GM19395 (cell line): ENCODE data around the gene REL.
A peak's percentile ranks its signal among the peaks of the same experiment; 100 is the strongest.
"Not testable (repeated sequence)": the region's sequence is repeated elsewhere in the genome, so short reads cannot be mapped to it uniquely, and the experiment has no call there.

Experiments used
- ATAC-seq: cut with Tn5 transposase; IDR thresholded peaks from one replicate; pipeline ENCODE4 v1.9.1; 2021; ENCODE audit warnings: mild to moderate bottlenecking, moderate library complexity; ENCODE audit not compliant: unreplicated experiment

REL gene

DNA sequence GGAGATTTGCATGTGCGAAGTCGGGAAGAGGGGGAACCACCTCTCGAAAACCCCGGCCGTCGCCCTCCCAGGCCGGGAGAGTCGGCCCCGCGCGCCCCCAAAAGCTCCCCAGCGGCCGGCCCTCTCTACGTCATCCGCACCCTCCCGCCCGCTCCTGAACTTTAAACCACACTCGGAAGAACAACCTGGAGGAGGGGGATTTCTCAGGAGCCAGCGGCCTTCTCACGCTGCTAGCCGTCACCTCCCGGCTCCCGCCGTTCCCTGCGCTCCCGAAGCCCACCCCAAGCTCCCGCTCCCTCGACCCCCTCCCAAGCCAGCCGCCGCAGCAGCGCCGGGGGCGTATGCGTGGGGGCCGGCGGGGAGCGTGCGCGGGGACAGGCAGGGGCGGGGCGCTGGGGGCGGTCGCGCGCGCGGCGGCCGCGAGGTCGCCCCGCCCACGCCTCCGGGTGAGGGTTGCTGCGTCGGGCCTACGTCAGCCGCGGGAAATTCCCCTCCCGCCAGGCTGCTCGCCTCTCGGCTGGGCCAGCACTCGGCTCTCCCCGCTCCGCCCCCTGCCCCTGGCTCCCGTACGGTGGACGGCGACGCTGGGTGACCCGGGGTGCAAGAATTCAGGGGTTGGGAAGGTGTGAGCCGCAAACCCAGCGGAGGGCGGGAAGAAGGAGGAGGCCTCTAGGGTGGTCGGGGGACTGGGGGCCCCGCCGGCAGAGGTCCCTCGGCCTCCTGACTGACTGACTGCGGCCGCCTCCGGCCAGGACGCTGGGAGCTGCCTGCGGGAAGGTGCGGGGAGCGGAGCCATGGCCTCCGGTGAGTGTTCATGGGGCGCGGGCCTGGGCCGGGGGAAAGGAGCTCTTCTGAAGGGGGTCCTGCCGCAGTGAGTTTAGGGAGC, at the start of gene REL:
REL (plus strand) TSS at position 528 of the 886 bp plus-strand sequence; CDS start at position 795, 267 bp downstream.
- peak; percentile 79 for ATAC-seq

DNA sequence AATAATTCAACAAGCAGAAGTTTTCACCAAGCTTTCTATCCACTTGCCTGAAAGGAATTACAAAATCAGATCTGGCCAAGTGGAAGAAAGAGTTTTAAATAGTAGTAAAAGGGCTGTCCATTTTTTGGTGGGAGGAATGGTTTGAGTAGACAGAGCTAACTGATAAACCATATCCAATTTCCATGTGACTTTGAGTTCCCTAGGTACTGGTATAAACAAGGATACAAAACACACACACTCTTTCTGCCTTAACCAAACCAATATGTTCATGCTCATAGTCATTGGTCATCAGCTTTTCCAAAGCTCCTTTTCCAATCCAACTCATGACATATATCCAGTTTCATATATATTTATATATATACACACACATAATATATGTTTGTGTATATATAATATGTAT, 49.5 kb upstream of the REL start:
- ATAC-seq: no peak

DNA sequence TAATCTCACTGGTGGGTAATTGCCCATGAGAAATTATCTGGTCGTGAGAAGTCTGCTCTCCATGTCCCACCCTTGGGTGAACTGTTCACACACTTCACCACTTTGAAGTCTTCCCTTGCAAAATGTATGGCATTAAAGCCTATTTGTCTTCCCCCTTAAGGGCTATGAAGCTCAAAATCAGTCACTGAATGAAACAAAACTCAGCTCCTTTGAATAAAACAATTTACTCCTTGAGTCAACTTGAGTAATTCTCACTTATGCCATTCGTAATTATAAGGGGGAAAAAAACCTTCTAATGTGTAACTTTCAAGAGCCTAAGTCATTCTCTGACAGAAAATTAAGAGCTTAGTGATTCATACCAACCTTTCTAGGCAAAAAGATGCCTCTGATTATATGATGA, 48.8 kb upstream of the REL start:
- ATAC-seq: no peak

DNA sequence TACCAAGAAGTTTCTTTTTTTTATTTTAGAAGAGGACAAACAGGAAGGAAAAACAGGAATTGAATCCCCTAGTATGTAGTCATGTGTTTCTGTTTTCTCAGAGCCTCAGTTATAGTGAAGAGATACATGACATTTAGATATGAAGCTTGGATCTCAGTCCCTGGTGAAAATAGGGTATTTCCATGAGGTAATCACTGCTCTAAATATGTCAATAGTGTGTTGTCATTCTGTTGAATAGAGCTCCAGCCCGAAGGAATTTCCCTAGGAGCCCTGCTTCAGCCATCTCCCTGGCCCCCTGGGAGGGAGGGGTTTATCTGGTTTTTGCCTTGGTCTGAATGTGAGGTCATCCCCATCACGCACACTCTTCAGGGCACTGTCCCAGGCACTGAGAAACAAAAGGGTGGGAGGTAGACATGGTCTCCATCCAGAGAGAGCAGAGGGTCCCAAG, 47.1 kb upstream of the REL start:
- ATAC-seq: no peak

DNA sequence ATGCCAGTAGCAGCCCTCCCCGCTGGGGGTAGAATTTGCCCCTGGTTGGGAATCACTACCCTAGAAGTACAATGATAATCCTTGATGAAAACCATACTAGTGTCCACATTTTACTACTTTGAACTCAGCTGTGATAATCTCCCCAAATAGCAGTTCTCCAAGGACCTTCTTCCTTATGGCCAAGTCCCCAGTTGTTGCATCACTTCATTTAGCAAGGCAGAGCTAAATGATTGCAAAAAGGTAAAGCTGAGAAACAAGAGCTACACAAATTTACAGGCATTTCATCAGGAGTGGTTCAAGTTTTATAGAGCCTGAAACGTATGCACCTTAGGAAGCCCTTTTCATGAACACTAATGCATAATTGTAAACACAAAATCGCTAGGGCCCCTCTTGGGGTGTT, 44.9 kb upstream of the REL start:
- no peak for ATAC-seq

DNA sequence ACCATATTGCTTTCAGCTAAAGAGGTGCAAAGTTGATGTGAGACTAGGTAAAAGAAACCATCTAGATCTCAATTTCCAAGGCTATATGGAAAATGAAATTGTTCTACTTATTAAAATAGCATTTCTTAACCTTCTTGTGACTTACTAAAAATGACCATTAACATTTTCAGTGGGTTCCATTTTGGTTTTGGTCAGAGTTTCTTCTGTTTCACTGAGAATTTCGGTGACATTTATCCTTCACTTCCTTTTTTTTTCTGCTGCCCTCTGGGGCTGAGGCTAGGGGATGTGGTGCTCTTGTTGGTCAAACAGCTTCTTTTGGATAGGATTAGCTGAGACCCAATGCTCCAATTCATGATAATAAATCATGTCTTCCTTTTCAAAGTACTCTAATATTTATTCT, 44.3 kb upstream of the REL start:
- ATAC-seq: peak; percentile 21

DNA sequence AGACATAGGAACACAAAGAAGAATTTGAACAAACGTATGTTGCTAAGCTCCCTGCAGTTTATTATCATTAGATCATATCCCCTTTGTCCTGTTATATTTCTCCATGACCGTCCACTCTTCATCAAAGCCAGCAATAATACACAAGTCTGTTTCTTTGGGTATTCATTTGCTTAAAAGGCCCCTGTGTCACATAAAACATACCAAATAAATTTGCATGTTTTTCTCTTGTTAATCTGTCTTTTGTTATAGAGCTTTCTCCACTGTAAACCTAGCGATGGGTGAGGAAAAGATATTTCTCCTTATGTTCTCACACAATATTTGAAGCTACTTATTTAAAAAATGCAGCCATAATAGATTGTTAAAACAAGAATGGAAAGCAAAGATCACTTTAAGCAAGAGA, 42.9 kb upstream of the REL start:
- no peak for ATAC-seq

DNA sequence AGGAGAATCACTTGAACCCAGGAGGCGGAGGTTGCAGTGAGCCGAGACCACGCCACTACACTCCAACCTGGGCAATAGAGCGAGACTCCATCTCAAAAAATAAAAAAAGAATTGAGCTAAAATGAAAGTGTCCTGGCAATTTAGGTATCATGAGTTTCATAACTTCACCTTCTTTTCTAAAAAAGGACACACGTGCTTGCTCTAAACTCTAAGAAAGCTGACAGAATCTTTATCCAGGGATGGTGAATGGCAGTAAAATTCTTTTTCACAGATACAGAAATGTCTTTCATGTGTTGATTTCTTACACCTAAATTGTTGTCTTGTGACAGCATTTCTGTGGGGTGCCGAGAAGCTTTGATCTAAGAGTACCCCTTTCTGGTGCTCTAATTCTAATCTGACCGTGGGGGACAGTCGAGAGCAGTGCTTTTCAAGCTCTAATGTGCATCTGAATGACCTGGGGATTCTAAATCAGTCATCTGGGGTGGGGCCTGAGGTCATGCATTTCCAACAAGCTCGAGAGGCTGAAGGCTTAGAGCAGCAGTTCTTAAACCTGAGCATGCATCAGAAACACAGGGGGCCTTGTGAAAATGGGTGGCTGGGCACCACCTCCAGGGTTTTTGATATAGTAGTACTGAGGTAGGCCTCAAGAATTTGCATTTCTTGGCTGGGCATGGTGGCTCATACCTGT, 42.1 kb upstream of the REL start:
- ATAC-seq: peak; percentile 61

DNA sequence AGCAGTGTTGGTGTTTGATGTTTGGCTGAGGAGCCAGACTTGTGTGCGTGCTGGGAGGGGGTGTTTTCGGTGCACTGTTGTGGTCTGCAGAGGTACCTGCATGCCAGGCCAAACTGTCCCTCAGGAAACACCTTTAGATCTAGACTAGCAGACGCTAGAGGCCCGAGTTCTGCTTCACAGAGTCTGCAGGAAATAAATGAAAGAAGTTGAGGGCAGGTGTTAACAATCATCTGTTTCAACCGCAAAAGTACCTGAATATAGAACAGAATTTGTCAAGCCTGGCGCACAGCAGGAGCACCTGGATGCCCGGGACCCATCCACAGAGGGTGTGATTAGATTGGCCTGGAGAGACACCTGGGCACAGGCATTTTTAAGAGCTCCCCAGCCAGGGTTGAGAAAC, 40.5 kb upstream of the REL start:
- ATAC-seq: peak; percentile 54

DNA sequence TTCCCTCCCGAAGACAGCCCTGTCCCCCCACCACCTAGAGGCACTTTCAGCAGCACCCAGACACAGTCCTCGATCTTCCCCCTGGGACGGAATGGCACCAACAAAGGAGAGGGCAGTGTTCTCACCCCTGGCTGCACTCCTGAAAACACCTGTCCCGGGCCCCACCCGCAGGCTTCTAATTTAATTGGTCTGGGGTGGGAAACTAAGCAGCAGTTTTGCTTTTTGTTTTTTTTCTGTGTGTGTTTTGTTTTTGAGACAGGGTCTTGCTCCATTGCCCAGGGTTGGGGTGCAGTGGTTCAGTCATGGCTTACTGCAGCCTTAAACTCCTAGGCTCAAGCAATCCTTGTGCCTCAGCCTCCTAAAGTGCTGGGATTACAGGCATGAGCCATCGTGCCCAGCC, 38.4 kb upstream of the REL start:
- no peak for ATAC-seq

DNA sequence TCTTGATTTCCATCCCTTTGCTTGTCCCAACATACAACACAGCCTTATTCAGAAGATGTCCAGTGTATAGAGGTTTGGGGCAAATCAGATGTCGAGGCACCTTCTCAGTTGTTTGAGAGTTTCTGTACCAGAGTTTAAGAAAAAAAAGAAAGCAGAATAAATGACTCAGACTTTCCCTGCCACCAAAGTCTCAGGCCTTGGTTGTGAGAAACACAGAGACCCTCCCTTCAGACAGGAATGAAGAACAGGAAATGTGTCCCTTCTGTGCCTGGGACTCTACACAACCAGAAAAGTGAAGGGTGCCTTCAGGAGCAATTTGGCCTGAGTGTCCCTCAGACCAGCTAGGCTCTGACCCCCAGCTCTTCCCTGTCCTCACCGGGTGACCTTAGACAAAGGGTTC, 37.3 kb upstream of the REL start:
- ATAC-seq: no peak

DNA sequence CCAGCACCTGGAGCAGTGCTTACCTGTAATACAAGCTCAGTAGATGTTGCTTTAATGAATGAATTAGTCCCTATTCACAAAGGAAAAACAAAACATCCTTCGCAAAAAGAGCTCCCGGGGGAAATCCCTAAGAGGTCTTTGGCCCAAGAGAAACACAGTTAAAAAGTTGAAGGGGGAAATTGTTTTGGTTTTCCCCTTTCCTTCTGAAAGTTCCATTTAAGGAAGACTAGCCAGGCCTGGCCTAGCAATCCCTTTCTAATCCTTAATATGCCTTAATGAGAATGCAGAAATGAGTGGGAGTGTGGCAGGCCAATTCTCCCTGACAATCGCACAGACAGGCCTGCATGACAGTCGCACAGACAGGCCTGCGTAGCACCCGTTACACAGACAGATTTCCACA, 33.5 kb upstream of the REL start:
- ATAC-seq: no peak

DNA sequence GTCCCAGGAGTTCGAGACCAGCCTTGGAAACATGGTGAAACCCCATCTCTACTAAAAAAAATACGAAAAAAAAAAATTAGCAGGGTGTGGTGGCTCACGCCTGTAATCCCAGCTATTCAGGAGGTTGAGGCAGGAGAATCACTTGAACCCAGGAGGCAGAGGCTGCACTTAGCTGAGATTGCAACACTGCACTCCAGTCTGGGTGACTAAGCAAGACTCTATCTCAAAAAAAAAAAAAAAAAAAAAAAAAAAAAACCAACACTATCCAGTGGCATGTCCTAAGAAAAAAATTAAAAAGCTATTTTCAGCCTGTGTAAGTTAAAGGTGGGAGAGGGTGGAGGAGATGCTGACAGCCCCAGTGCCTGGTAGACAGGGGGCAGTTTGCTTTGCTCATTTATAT, 32.2 kb upstream of the REL start:
- no peak for ATAC-seq

DNA sequence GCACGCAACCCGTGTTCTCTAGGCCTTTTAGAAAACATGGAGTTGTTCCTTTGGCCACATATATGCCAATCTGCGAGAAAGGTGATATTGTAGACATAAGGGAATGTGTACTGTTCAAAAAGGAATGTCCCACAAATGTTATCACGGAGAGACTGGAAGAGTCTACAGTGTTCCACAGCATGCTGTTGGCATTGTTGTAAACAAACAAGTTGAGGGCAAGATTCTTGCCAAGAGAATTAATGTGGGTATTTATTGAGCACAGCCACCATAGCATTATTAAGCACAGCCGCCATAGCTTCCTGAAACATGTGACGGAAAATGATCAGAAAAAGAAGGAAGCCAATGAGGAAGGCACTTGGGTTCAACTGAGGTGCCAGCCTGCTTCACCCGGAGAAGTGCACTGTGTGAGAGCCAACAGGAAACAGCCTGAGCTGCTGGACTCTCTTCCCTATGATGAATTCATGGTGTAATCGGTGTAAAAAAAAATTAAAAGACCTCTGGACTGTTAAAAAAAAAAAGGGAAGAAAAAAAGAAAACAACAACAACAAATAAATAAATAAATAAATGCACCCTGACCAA, 29.0 kb upstream of the REL start:
- ATAC-seq: no peak

DNA sequence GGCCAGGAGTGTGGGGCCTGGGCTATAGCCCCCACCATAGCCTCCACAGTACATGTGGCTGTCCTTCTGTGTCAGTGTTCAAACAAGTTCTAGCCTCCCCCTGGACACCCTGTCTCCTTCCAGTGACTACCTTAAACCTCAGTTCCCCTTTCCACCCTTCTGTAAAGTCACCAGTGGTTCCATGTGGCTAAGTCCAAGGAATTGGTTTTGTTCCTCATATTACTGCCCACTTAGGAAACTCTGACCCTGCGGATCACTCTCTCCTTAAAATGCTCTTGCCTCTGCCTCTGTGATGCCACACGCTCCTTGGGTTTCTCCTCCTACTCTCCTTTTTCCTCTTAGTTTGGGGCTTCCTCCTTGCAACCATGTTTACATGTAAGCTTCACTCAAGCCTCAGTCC, 27.8 kb upstream of the REL start:
- no peak for ATAC-seq

DNA sequence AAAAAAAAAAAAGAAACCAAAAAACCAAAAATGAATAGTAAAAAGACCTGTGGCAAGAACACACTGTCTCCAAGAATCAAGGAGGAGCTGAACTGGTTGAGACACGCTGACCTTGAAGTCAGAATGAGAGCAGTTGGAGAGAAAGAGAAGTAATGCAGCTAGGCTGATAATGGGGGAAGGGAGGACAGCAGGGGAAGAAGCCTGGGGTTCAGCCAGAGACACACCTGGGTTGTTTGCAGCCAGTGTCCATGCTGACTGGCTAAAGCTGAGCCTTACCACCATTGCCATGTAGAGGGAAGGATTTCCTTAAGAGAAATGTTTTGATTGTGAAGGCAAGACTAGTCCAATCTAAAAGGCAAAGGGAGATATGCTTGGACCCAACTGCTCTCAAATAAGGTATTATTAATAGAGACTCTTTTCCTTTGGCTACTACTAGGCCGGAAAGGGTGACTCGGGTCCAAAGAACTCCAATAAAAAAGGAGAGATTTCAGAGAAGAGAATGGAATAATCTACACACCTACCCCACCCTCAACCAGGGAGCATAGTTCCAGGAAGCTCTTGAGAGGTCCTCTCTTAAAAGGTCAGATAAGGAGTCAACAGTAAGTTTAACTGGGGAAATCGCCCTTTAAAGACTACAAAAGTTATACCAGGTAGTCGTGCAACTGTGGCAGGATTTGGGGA, 25.2 kb upstream of the REL start:
- ATAC-seq: no peak

DNA sequence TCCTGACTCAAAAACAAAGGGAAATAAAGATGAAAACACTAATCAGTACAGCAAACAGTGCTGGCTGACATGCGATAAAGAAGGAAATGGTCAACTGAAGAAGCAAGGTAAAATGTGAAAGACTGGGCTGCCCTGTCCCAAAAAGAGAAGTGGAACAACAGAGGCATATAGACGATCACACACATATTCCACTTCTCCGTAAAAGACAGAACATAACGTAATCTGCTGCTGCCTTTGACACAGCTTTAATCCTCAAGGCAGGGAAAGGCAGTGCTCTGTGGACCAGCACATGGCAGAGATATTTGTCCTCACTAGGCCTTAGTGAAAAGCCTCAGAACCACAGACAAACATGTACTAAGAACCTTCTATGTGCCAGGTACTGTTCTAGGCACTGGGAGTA, 24.3 kb upstream of the REL start:
- ATAC-seq: no peak

DNA sequence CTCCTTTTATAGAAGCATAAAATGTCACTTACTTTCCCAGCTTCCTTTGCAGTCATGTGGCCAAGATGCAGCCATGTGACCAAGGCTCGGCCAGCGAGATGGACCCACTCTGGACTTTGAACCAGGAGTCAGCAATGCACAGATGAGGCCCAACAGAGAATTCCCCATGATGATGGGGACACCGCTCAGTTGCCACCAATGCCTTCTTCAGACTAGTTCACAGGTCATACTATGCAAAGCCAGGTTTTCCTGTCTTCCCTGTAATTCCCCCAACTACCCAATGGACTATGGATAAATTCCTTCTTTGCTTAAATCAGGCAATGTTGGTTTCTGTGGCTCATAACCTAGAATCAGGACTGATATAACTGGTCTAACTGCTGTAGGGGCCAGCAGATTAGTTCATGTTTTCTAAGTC, 22.5 kb upstream of the REL start:
- no peak for ATAC-seq

DNA sequence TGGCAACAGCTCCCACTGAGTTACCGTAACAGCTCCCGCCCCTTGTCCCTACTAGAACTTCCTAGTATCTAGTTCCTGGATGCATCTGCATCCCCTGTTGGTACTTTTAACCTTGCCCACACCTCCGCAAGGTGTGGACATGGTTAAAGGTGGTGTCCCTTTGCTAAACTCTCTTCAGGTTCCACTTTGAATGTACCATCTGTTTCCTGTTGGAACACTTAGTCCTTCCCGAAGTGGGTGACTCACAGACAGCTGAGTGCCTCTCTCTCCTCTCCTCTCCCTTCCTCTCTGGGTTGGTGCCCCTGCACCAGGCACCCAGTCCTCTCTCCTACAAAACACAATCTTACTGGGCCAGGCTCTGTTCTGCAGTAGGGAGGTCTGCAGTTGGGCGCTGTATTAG, 19.6 kb upstream of the REL start:
- ATAC-seq: no peak

DNA sequence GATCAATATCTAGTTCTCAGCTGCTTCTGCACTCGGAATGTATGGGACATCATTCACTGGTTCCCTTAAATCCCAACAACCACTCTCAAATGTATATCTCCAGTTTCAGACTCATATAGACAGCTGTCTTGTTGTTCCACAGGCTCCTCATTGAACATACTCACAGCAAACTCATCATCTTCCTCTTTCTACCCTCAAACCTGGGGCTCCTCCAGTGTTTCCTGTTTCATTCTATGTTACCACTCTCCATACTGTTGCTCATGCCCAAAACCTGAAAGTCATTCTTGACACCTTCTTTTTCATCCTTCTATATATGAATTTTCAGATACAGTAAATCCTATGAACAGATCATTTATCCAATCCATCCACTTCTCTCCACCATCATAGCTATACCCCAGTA, 18.7 kb upstream of the REL start:
- ATAC-seq: no peak

DNA sequence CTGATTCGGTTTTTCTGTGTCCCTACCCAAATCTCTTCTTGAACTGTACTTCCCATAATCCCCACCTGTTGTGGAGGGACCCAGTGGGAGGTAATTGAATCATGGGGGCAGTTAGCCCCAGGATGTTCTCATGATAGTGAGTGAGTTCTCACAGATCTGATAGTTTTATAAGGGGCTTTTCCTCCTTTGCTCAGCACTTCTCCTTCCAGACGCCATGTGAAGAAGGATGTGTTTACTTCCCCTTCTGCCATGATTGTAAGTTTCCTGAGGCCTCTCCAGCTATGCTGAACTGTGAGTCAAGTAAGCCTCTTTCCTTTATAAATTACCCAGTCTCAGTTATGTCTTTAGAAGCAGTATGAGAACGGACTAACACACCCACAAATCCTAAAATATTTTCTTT, 16.0 kb upstream of the REL start:
- ATAC-seq: not testable (repeated sequence)
